Measurements from ENCODE around the gene CCDC33. TPM values are rescaled to one million over a fixed set of nuclear protein-coding genes. Genes with fewer than 3 reads are reported as not detected.

The CCDC33 gene
- total and polyA plus RNA-seq, 2 donors (not counting 1 experiment from before 2014, with no cell fraction given): not detected

- Histone ChIP-seq H3K4me3 (ENCODE audit: control extremely low read depth in 1 of 5, extremely low read depth in 1 of 5, insufficient read depth in 1 of 5, low read depth in 2 of 5, low read length in 4 of 5) (no peak overlapping the region), H2AFZ (ENCODE audit: insufficient read depth, low read depth, low read length, poor library complexity, severe bottlenecking) (no peak overlapping the region), H3K4me1 (ENCODE audit: control insufficient read depth in 2 of 2, insufficient read depth in 2 of 2, low read length in 2 of 2) (no peaks in the 10 kb centered on the region), H3K9me3 (ENCODE audit: control extremely low read depth in 1 of 3, control insufficient read depth in 2 of 3, insufficient read depth in 1 of 3, low read length in 2 of 3) (peaks cover 0 to 2% (median 0%) of the 10 kb centered on the region in 3 donors), H3K4me2 (replicated peaks; ENCODE audit: low read depth, low read length, poor library complexity, severe bottlenecking) (no peak overlapping the region), H4K20me1 (ENCODE audit: control insufficient read depth, insufficient read depth, low read length, poor library complexity, severe bottlenecking) (no peaks in the 10 kb centered on the region), H3K27me3 (replicated peaks in 1 of 4; ENCODE audit: control extremely low read depth in 1 of 4, control insufficient read depth in 3 of 4, insufficient read depth in 4 of 4, low read length in 3 of 4) (peaks cover 0 to 33% (median 7%) of the 10 kb centered on the region in 4 experiments), H3K9ac (ENCODE audit: low read length) (no peak overlapping the region), H3K27ac (ENCODE audit: low read length in 2 of 2) (no peak overlapping the region), H3K79me2 (ENCODE audit: control insufficient read depth, insufficient read depth, low read length) (no peaks in the 10 kb centered on the region), H3K36me3 (replicated peaks in 1 of 2; ENCODE audit: control extremely low read depth in 1 of 2, control insufficient read depth in 1 of 2, extremely low read depth in 1 of 2, insufficient read depth in 2 of 2, low read length in 1 of 2) (no peaks in the 10 kb centered on the region)
- intact Hi-C loops (cut with micrococcal nuclease): no loop called here
- ChIA-PET CTCF (interaction anchor here (0.9 kb wide), 1 partner anchor 16 kb away, joined by 3 read pairs; no protein-coding TSS in a partner anchor), POLR2A (no interaction called here)
- H3K4me1 Mint-ChIP-seq: no peaks in the 10 kb centered on the region
- TF ChIP-seq CTCF (IDR thresholded peaks at IDR 0.05): no peak
- TF ChIP-seq EZH2 (IDR thresholded peaks at IDR 0.05; ENCODE audit: borderline replicate concordance, insufficient read depth, low read depth, low read length, poor library complexity, severe bottlenecking): no peak
- 46% methylated on average over 3 of the region's 7 CpGs for WGBS (ENCODE audit: insufficient coverage)
- no peaks in the 10 kb centered on the region for H3K9me3 Mint-ChIP-seq (ENCODE audit: insufficient read depth)
- no peak for ATAC-seq (ENCODE audit: low read depth)
- no peak overlapping the region for H3K27ac Mint-ChIP-seq
- peaks cover 72% of the 10 kb centered on the region for H3K27me3 Mint-ChIP-seq
- DNase-seq: no peak
- H3K4me3 Mint-ChIP-seq: no peak overlapping the region
Observed at GRCh38 chr15:74301583-74302361, 65.6 kb downstream of the CCDC33 start.

GRCh38 chr15:74302821-74303359 lies 66.8 kb downstream of the CCDC33 start:
- intact Hi-C loops (cut with micrococcal nuclease): loop anchor here (1.0 kb wide), 1 partner anchor 176 kb away; no protein-coding TSS in a partner anchor
- Histone ChIP-seq H3K27me3 (replicated peaks in 1 of 4; ENCODE audit: control extremely low read depth in 1 of 4, control insufficient read depth in 3 of 4, insufficient read depth in 4 of 4, low read length in 3 of 4) (peaks cover 0 to 39% (median 7%) of the 10 kb centered on the region in 4 experiments), H3K9me3 (ENCODE audit: control extremely low read depth in 1 of 3, control insufficient read depth in 2 of 3, insufficient read depth in 1 of 3, low read length in 2 of 3) (peaks cover 0 to 2% (median 0%) of the 10 kb centered on the region in 3 donors), H3K4me1 (ENCODE audit: control insufficient read depth in 2 of 2, insufficient read depth in 2 of 2, low read length in 2 of 2) (no peaks in the 10 kb centered on the region), H3K4me3 (ENCODE audit: control extremely low read depth in 1 of 5, extremely low read depth in 1 of 5, insufficient read depth in 1 of 5, low read depth in 2 of 5, low read length in 4 of 5) (no peak overlapping the region), H3K36me3 (replicated peaks in 1 of 2; ENCODE audit: control extremely low read depth in 1 of 2, control insufficient read depth in 1 of 2, extremely low read depth in 1 of 2, insufficient read depth in 2 of 2, low read length in 1 of 2) (no peaks in the 10 kb centered on the region), H3K27ac (ENCODE audit: low read length in 2 of 2) (no peak overlapping the region), H3K4me2 (replicated peaks; ENCODE audit: low read depth, low read length, poor library complexity, severe bottlenecking) (no peak overlapping the region), H2AFZ (ENCODE audit: insufficient read depth, low read depth, low read length, poor library complexity, severe bottlenecking) (no peak overlapping the region), H3K79me2 (ENCODE audit: control insufficient read depth, insufficient read depth, low read length) (no peaks in the 10 kb centered on the region), H4K20me1 (ENCODE audit: control insufficient read depth, insufficient read depth, low read length, poor library complexity, severe bottlenecking) (no peaks in the 10 kb centered on the region), H3K9ac (ENCODE audit: low read length) (no peak overlapping the region)
- Mint-ChIP-seq H3K27me3 (peaks cover 77% of the 10 kb centered on the region), H3K27ac (peak overlapping the region; percentile 53), H3K4me3 (no peak overlapping the region), H3K4me1 (no peaks in the 10 kb centered on the region), H3K9me3 (ENCODE audit: insufficient read depth) (no peaks in the 10 kb centered on the region)
- 27% methylated on average over 7 of the region's 7 CpGs for WGBS (ENCODE audit: insufficient coverage)
- CTCF ChIA-PET: interaction anchor here (1.7 to 2.3 kb wide), 2 partner anchors 175 to 176 kb away, joined by 6 to 7 read pairs; no protein-coding TSS in a partner anchor
- peak; percentile 52 for DNase-seq
- POLR2A ChIA-PET: no interaction called here
- no peak for ATAC-seq (ENCODE audit: low read depth)
- TF ChIP-seq CTCF (IDR thresholded peaks at IDR 0.05) (peak; percentile 45), EZH2 (IDR thresholded peaks at IDR 0.05; ENCODE audit: borderline replicate concordance, insufficient read depth, low read depth, low read length, poor library complexity, severe bottlenecking) (no peak)
